Dermis lymphatic vessel endothelial cell (primary cell): ENCODE results near the gene CAMTA1. TPM values are rescaled to one million over a fixed set of nuclear protein-coding genes. Genes with fewer than 3 reads are reported as not detected.

Experiments
- total RNA-seq: library from RNA; depleted of rRNA; stranded (reverse); fragments of >200 nt; gene quantifications from 2 replicates; pipeline ENCODE4 v1.2.1, GENCODE V29; 2014

CAMTA1 gene, protein sequence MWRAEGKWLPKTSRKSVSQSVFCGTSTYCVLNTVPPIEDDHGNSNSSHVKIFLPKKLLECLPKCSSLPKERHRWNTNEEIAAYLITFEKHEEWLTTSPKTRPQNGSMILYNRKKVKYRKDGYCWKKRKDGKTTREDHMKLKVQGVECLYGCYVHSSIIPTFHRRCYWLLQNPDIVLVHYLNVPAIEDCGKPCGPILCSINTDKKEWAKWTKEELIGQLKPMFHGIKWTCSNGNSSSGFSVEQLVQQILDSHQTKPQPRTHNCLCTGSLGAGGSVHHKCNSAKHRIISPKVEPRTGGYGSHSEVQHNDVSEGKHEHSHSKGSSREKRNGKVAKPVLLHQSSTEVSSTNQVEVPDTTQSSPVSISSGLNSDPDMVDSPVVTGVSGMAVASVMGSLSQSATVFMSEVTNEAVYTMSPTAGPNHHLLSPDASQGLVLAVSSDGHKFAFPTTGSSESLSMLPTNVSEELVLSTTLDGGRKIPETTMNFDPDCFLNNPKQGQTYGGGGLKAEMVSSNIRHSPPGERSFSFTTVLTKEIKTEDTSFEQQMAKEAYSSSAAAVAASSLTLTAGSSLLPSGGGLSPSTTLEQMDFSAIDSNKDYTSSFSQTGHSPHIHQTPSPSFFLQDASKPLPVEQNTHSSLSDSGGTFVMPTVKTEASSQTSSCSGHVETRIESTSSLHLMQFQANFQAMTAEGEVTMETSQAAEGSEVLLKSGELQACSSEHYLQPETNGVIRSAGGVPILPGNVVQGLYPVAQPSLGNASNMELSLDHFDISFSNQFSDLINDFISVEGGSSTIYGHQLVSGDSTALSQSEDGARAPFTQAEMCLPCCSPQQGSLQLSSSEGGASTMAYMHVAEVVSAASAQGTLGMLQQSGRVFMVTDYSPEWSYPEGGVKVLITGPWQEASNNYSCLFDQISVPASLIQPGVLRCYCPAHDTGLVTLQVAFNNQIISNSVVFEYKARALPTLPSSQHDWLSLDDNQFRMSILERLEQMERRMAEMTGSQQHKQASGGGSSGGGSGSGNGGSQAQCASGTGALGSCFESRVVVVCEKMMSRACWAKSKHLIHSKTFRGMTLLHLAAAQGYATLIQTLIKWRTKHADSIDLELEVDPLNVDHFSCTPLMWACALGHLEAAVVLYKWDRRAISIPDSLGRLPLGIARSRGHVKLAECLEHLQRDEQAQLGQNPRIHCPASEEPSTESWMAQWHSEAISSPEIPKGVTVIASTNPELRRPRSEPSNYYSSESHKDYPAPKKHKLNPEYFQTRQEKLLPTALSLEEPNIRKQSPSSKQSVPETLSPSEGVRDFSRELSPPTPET (N-terminal part only)
- total RNA-seq, result 39.5 and 55.6 TPM in 2 replicates

DNA sequence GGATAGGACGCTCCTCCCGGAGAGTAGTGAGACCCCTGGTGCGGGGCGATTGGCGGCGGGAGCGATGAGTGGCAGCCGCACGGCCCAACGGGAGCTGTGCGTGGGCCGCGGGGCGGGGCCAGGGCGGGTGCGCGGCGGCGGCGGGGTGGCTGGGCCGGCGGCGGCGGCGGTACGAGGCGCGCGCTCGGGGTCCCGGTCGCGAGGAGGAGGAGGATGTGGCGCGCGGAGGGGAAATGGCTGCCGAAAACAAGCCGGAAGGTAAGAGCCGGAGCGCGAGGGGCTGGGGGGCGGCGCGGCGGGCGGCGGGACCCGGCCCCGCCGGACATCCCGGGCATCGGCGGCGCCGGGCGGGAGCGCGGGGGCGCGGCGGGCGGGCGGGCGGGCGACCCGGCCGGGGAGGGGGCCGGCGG is at the start of gene CAMTA1:
TSS of gene CAMTA1 (plus strand) at position 137 of the 410 bp plus-strand sequence. CDS start at position 214, 77 bp downstream.

DNA sequence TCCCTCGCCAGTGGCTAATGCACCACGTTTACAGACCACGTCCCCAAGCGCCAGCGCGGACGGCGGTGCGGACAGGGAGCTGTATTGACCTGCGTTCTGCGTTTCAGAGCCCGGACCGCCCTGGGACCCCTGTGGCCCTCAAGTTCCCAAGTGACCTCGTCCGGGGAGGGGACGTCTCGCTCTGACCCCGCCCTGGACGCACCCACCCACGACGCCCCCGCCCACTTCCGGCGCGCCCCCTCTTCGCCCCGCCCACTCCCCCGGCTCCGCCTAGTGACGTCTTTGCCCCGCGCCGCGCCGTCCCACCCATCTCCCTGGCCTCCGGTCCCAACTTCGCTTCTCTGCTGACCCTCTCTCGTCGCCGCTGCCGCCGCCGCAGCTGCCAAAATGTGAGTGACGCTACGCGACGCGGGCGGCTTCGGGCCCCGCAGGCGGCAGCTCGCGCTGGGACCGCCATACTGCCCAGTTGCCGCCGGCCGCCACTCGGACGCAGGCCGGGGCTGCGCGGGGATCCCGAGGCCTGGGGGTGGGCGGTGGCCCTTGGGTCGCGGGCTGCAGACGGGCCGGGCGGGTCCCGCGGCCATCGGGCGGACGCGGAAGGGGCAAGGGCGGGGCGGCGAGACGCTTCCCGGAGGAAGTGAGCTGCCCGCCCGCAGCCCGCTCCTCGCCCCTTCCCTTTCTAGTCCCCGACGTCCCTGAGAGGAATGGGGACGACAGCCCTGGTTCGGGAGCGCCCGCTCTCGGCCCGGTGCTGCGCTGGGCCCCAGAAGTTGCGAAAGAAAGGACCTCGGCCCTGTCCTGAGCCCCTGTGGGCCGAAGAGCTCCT is 986.0 kb downstream of the CAMTA1 start, which contains the start of gene VAMP3:
TSS of gene VAMP3 (plus strand) at position 300 of the 826 bp plus-strand sequence. CDS start at position 388, 88 bp downstream.

DNA sequence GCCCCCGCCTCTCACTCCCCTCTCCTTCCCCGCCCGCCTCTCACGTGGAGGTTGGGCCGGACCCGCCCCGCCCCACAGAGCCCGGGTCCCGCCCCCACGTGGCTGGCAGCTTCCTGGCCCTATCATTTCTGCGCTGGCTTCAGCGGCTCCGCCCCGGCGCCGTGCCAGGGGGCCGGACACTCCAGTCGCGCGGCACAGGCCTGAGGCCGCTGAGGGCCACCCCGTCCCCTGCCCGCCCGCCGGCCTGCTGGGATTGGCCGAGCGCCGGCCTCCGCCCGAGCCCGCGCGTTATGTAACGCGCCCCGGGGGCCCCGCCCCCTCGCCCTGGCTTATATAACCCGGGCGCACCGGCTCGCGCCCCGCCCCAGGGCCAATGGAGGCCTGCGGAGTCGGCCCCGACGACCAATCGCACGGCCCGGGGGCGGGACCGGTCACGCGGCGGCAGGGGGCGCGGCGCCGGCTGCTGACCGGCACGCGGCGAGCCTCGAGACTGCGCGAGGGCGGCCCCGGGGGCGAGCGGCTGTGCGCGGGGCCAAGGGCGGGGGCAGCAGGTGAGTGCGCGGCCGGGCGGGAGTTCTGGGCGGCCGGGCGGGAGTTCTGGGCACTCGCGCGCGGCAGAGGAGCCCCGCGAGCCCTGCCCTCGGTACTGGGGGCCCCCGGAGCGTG is 998.7 kb downstream of the CAMTA1 start, which contains the start of gene PER3:
TSS of gene PER3 (plus strand) at position 466 of the 666 bp plus-strand sequence. CDS start 587 bp downstream, outside the sequence.

Other genes starting within 250 kb of the CAMTA1 start
- gene NOL9, start 230.9 kb upstream of the CAMTA1 start, total RNA-seq, result 14.5 and 20.6 TPM in 2 replicates
- gene TAS1R1, start 230.1 kb upstream of the CAMTA1 start, total RNA-seq, result not detected in 2 replicates
- 13.6 and 15.0 TPM in 2 replicates for gene ZBTB48, start 205.5 kb upstream of the CAMTA1 start, total RNA-seq
- 12.2 and 15.8 TPM in 2 replicates for gene KLHL21, start 182.6 kb upstream of the CAMTA1 start, total RNA-seq
- gene PHF13, start 171.7 kb upstream of the CAMTA1 start, total RNA-seq, result 10.8 and 11.0 TPM in 2 replicates
- 14.5 and 18.6 TPM in 2 replicates for gene THAP3, start 160.6 kb upstream of the CAMTA1 start, total RNA-seq
- gene DNAJC11, start 83.6 kb upstream of the CAMTA1 start, total RNA-seq, result 33.8 and 44.3 TPM in 2 replicates